CD4-positive, alpha-beta T cell treated with Interleukin-10 for 1 hour (primary cell): ENCODE data around the gene MCFD2.

Experiments used
- DNase-seq: peaks from one replicate; pipeline ENCODE4 v3.0.0-alpha.2; 2020

The MCFD2 gene

GRCh38 chr2:46871976-46872381, 43.6 kb downstream of the MCFD2 start:
- DNase-seq: no peak

- no peak for DNase-seq
These were observed 45.4 kb downstream of the MCFD2 start for GRCh38 chr2:46870051-46870839.

GRCh38 chr2:46869621-46870020, 46.0 kb downstream of the MCFD2 start:
- DNase-seq: no peak

- no peak for DNase-seq
These were observed 48.8 kb downstream of the MCFD2 start for GRCh38 chr2:46866770-46867246.

GRCh38 chr2:46865181-46865970, 50.2 kb downstream of the MCFD2 start:
- DNase-seq: no peak

- DNase-seq: no peak
These were observed 51.7 kb downstream of the MCFD2 start for GRCh38 chr2:46863882-46864281.

- no peak for DNase-seq
These were observed 53.1 kb downstream of the MCFD2 start for GRCh38 chr2:46862514-46862913.

- no peak for DNase-seq
These were observed 53.7 kb downstream of the MCFD2 start for GRCh38 chr2:46861916-46862315.

GRCh38 chr2:46859482-46859881, 56.1 kb downstream of the MCFD2 start:
- no peak for DNase-seq

GRCh38 chr2:46858702-46859090, 56.9 kb downstream of the MCFD2 start:
- DNase-seq: no peak

- no peak for DNase-seq
These were observed 57.5 kb downstream of the MCFD2 start for GRCh38 chr2:46857871-46858701.

GRCh38 chr2:46856336-46856735, 59.3 kb downstream of the MCFD2 start:
- no peak for DNase-seq

- no peak for DNase-seq
These were observed 59.8 kb downstream of the MCFD2 start for GRCh38 chr2:46855805-46856204.

- DNase-seq: no peak
These were observed 61.3 kb downstream of the MCFD2 start for GRCh38 chr2:46854260-46854659.

GRCh38 chr2:46852598-46852997, 63.0 kb downstream of the MCFD2 start:
- DNase-seq: no peak

- no peak for DNase-seq
These were observed 63.5 kb downstream of the MCFD2 start for GRCh38 chr2:46852124-46852523.
